ENCODE data around the gene BANK1.
A peak's percentile ranks its signal among the peaks of the same experiment; 100 is the strongest.

Gene BANK1, protein sequence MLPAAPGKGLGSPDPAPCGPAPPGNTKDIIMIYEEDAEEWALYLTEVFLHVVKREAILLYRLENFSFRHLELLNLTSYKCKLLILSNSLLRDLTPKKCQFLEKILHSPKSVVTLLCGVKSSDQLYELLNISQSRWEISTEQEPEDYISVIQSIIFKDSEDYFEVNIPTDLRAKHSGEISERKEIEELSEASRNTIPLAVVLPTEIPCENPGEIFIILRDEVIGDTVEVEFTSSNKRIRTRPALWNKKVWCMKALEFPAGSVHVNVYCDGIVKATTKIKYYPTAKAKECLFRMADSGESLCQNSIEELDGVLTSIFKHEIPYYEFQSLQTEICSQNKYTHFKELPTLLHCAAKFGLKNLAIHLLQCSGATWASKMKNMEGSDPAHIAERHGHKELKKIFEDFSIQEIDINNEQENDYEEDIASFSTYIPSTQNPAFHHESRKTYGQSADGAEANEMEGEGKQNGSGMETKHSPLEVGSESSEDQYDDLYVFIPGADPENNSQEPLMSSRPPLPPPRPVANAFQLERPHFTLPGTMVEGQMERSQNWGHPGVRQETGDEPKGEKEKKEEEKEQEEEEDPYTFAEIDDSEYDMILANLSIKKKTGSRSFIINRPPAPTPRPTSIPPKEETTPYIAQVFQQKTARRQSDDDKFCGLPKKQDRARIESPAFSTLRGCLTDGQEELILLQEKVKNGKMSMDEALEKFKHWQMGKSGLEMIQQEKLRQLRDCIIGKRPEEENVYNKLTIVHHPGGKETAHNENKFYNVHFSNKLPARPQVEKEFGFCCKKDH

DNA sequence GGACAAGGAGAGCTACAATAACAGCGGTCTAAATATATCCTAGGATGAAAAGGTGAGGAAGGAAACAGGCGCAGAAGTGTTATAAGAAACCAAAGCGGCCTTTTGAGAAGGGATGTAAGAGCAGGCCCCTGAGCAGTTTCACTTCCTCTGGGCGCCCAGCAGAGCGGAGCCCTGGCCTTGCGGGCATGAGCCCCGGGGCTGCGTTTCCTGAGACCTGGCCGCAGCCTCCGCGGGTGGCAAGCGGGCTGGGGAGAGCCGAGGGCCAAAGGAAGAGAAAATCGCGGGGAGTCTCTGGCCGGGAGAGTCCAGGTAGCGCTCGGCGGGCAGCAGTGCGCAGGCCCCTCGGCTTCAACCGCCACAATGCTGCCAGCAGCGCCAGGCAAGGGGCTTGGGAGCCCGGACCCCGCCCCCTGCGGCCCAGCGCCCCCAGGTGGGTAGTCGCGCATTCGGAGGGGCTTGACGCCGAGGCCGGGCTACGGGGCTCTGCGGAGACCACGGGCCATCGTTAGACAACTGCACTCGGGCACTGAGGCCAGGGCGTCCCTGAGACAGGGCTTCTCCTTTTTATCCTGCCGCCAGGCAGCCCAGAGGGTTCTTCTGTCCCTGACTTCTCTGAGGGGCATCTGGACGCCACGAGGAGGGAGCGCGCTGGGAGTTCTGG, at the start of gene BANK1:
Gene BANK1 (plus strand): TSS at position 210 of the 661 bp plus-strand sequence. CDS start 151 bp downstream, at position 361.
- DNase-seq: peak; percentile 90

DNA sequence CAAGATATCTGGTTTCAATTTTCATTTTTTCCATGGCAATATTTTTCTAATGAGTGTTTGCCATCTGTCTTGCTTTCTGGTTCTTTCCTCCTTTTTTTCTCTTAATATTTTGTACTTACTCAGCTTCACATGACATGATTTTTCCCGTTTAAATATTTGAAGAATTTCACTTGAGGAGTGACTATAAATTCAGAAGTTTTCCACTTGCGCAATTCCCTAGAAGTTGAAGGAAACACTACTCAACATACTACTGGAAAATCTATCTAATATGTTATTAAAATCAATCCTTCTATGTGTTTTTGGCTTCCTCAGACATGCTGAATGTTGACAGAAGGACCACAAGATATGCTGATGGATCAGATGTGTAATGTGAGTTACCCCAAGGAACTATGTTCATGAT, 36.8 kb upstream of the BANK1 start:
- no peak for DNase-seq

DNA sequence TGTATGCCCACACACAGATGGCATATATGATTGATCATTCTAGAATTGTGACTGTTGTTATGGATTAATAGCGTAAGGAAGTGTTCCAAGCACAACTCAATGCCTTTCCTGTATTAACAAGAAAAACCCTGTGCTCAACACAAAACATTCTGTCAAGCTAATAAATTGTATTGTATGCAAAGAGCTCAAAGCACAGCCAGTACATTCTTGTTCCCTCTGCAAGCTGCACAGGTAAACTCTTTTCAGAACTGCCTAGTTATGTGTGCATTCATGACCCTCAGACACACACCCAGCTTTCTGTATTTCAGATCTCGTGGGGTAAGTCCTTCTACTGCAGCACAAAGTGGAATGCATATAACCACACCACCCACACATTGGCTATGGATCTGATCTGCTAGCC, 34.3 kb upstream of the BANK1 start:
- DNase-seq: no peak

DNA sequence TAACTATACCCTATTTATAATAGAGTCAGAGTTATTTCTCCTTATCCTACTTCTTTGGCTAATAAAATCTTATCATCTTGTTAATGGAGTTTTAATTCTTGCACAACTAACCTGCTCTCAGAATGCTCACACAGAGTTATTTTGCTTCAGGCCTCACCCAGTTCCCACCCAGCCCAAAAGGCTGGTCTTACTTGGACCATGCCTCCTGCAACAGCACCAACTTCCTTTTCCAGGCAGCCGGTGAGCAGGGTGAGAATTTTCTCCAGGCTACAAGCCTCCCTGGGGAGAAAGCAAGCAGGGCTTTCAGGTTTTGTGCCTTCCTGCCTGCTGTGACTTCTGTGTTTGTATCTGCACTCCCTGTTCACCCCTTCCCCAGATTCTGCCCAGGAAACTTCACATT, 29.1 kb upstream of the BANK1 start:
- DNase-seq: no peak

DNA sequence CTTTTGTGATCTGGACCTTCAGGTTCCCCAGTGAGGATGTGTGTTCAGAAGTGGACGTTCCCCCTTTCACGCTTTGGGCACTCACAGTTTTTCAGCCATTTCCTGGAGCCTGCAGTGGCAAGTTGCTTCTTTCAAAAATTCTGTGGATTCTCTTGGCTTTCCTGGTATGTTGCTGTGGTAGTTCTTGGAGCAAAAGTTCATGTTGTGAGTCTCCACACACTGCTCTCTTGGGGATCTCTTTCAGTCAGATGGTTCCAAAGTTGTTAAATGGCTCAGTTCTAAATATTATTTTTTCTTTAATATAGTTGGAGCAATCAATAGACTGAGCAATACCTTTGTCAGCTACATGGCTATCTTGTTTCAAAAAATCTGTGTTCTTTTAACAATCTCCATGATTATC, 28.5 kb upstream of the BANK1 start:
- DNase-seq: no peak

DNA sequence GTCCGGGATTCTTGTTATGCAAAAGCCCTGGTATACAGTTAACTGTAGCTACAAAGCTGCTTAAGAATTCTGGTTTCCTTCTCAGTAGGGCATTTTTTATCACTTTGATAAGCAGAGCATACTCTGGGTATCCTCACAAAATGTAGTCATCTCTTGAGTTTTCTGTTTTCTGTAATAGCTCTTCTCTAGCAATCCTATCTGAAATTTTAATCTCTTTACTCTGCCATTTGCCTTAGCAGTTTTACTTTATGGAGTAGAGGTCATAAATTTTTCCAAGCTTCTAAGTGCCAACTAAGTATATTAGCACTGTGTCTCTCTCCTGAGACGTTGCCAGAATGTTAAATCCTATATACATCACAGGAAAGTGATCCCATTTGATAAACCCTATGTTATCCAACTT, 28.0 kb upstream of the BANK1 start:
- no peak for DNase-seq

DNA sequence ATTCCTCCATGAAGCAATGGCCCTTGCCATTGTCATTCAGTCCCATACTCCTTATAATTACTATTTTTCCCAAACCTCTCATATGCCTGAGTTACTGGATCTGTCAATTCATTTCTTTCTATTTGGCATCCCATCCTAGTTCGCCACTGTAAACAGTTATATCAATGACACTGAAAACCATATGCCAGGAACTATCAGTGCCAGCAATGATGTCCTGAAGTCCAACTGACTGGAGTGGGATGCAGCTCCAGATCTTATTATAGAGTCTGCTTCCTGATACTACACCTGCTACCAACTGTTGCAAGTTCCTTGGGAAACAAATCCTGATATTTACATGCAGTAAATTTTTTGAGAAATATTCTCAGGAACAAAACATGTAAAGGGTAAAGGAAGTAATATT, 27.0 kb upstream of the BANK1 start:
- DNase-seq: no peak

DNA sequence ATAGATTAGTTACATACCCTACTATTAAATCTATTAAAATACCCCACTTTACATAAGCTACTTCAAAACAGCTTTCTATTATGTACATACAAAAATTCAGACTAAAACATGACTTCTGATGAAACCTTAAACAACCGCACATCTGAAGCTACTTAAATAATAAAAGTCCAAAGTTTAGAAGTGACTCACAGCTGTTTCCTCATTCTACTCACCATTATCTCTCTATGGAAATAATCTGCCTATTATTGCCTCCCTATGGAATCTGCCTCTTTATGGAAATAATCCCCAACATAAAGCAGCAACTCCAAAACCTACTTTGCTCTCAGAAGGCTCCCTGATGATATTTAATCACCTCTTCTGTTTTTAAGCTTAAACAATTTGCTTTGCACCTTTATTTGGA, 15.7 kb upstream of the BANK1 start:
- peak; percentile 4 for DNase-seq

DNA sequence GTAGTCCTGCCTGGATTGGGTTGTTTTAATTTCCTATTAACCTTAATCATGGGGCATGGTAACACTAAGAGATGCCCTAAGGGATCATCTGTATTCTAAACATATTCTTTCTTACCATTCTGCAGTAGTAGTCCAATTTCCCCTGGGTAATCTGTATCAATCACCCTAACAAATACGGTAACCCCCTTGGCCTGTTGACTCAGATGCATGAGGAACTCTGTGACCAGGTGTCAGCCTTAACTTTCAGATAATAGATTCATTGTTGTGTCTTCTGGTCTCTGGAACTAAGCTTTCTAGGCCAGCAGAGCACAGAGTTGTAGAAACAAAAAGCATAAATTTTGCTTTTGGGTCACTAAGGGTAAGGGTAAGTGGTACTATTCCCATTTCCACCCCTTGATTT, 13.1 kb upstream of the BANK1 start:
- DNase-seq: no peak

DNA sequence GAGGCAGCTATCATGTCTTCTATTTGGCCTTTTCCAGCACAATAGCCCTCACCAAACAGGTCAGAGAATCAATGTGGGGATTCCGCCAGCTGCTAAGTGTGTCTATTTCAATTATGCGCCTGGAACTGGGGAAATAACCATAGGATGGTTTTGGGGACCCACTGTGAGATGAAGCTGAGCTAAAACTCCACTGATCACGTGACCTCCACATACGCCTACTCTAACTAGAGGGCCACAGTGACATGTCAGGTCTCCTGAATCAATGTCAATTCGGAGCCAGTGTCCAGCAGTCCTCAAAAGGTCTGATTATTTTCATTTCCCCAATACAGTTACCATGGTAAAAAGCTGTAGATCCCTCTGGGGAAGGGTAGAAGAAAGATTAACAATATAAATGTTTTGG, 10.2 kb upstream of the BANK1 start:
- DNase-seq: no peak

DNA sequence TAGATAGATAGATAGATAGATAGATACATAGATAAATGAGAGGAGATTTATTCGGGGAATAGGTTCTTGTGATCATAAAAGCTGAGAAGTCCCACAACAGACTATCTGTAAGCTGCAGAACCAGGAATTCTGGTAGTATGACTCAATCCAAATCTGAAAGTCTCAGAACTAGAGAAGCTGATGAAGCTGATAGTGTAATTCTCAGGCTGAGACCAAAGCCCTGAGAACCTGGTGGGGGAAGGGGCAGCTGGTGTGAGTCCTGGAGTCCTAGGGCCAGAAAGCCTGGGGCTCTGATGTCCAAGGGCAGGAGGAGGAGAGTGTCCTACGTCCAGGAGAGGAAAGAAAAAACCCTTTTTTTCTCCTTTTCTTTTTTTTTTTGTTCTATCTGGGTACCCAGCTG, 8.0 kb upstream of the BANK1 start:
- DNase-seq: peak; percentile 46

DNA sequence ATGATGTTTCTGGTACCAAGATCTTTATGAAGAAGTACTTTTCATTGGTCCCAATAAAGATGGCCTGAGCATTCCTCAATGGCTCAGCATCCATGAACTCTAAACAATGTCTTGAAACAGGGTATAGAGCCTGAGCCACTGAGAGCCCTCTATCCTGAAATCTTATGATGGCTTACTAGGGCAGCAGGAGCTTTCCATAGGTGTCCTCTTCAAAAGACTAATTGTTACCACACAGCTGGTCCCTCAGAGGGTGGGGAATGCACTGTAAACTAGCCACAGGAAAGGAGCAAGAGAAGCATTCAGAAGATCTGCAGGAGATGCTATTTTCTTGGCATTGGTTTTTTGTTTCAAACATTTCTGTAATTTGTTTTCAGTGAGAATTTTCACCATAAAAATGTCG, 5.6 kb upstream of the BANK1 start:
- DNase-seq: peak; percentile 51

DNA sequence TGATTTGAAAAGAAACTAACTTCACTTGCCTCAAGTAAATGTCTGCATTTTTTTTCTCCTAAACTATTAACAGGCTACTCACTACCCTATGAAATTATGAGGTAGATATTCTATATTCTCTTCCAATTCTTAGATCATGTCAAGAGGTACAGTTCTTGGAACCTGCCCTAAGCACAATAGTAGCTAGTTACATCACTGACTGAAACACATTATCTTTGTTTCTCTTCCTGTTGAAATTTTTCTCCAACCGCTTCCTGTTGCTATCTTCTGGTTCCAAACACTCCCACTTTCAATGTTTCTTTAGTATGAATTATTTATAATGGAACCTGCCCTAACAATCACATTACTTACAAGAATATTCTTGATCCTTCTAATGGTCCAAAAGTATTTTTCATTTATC, 5.0 kb upstream of the BANK1 start:
- peak; percentile 72 for DNase-seq

DNA sequence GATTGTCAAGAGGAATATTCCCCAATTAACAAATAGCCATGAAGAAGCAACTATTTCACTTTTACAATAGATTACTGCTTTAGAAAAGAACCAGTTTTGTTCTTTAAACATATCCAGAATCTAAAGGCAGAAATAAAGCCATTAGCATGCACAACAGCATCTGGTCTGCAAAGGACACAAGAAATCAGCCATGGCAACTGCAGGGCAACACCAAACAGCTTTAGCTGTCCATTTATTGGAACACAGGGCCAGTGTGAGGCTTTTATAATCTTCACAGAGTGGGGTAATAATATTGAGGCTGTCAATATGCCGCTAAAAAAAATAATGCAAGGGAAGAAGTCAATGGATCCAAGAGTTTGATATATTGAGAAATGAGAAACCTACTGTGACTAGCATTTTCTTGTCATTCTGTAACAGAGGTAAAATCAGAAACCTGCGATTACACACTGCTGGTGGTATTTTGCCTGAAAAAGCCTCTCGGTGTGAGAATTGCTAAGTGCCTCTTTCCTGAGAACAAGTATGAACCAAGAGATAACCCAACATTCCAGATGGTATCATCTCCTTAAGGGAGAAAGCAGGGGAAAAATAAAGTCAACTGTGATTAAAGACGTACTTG, 2.7 kb upstream of the BANK1 start:
- DNase-seq: no peak

DNA sequence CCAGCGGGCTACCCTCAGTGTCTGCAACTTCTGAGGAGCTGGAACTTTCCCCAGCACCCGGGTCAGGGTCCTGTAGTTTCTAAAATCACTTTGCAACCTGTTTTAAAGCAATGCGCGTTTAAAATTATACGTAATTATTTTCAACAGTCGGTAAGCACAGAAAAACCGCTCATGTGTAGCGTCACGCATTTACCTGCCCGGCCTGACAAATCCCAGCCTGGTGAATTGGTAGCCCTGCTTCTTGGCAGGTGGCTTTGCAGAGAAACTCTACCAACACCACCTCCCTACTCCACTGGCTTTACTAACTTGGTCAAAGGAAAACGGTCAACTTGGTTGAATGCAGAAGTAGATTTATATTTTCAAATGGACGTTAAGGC, 640 bp downstream of the BANK1 start:
- peak; percentile 80 for DNase-seq

DNA sequence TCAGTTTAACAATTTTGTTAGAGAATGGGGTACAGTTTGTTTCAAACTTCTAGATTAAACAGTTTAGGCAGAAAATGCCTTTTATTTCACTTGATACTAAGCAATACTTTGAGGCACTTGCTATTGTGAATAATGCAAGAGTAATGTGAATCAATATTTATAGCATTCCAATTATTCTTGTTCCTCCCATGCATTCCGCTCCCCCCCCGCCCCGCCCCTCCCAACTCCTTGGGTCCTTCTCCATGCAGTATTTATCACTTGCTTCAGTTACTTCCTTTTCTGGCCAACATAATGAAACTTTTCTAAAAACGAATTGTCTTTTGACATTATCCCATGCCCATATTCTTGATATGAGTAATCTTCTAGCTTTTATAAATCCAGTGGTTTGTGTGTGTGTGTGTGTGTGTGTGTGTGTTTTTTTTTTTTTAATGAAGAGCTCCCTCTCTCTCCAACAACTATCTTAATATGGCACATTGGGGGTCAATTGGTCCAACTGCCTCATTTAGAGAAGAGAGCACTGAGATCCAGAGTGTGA, 1.6 kb downstream of the BANK1 start:
- DNase-seq: peak; percentile 67

DNA sequence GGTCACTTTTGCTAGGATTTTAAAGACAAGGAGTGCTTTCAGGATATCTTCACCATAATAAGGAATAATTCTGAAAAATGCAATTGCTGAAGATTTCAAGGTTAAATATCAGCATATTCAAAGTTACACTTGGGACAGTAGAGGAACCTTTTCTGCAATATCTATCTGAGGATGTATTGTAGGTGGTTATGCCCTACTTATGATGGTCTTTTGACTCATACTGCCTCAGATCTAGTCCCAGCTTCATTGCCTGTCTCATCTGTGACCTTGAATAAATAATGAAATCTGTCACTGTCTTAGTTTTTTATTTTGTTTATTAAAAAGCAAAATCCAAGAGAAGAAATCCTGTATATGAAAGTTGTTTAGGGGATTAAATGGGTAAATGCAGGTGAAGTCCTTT, 2.9 kb downstream of the BANK1 start:
- no peak for DNase-seq

DNA sequence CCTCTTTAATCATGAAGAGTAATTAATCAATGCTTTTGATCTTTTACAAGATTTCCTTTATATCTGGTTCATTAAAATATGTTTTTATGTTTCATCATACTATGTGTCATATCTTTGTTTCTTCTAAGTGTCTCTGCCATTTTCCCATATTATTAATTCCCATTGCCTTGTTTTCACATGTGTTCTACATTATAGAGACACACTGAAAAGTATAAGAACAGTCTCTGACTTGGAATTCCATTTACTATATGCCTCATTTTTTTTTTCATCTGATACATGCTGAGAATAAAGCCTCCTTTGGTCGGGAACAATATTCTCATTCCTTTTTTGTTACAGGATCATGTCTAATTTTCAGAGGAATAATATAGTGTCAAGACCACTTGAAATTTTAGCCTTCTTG, 4.3 kb downstream of the BANK1 start:
- DNase-seq: peak; percentile 47

DNA sequence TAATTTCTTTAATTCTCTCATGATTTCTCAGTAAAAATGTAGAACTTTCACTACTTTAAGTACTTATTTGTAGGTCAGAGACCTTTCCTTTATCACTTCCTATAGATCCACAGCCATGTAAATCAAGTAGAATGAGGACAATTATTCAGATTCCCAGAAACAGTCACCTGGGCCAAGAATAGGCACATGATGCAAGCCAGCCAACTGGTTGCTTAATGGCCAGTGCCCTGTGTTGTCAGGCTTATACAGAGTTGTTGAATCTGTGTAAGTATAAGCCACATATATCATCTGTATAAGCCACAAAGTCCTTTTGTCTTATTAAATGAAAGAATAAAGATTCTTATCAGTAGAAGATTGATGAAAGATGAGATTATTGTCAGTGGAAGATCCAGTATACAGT, 5.2 kb downstream of the BANK1 start:
- peak; percentile 85 for DNase-seq

DNA sequence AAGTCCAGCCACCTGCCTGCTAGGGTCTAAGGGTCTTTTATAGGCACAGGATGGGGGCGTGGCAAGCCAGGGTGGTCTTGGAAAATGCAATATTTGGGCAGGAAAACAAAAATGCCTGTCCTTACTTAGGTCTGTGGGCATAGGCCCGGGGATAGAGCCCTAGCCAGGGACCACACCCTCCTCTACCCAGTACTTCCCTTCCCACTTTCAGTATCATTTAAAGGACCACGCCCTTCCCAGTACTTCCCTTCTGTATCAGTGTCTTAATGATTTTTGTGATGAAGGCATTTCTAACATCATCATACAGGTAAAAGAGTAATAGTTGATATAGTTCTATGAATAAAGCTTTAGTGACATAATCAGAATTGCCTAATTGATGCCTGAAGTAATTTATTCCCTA, 11.4 kb downstream of the BANK1 start:
- DNase-seq: peak; percentile 50

DNA sequence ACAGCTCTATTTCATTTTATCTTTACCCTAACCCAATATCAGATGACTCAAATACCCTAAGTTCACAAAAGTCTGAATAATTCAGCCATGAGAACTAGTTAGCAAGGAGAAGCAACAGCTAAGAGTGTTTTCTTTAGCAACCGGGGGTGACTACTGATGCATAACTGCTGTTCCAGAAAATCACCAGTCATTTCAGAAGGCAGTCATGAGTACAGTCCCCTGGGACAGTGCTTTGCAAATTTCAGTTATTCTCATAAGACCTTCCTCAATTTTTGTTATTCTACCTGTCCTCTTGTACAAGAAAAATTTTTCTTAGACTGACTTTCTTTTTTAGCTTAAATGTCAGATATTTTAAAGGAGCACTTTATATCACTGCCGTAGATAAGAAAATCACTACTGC, 16.4 kb downstream of the BANK1 start:
- DNase-seq: no peak

DNA sequence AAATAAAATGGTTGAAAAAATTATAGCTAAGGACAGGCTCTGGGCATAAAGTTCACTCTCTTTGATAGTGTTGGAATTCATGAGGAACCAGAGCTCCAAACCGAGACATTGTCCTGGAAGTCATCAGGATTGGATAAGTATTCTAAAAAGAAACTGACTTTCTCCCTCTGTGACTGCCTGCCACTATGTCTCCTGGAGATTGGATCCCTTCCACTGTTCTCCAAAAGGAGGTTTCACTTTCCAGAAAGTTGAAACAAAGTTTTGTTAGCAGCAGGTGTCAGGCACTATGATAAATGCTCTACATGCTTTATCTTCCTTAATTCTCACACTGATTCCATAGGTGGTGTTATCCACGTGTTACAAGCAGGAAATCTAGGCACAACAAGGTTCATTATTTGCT, 16.8 kb downstream of the BANK1 start:
- DNase-seq: no peak

DNA sequence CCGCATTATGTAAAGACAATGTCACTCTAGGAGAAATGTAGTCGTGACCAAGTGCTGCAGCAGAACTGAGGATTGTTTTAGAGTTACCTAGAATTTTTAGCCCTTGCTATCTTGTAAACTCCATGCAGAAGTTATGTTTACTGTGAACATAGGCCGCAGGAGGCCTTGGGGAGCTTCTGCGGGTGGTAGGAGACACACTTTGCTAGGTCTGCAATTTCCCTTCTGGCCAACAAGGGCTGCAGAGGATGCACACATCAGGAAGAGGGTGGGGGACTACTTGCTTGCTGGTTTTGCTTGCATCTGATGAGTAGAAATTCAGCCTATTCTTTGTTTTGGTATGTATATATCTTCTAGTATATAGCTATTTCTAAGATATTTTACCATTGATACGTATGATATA, 23.1 kb downstream of the BANK1 start:
- no peak for DNase-seq
